Measurements from ENCODE around the gene RDH16.

Gene RDH16

GRCh38 chr12:56954958-56955355, 2.5 kb downstream of the RDH16 start:
- no peaks in the 10 kb centered on the region for H3K9me3 ChIP-seq (ENCODE audit: low read length)
- no peak for TF ChIP-seq EZH2 (IDR thresholded peaks at IDR 0.05; ENCODE audit: borderline replicate concordance, low read length)
- no peak for TF ChIP-seq CTCF (IDR thresholded peaks at IDR 0.05; ENCODE audit: low read length)
- no peak overlapping the region for H3K4me3 ChIP-seq (ENCODE audit: low read depth, low read length, poor library complexity, severe bottlenecking)
- no peaks in the 10 kb centered on the region for H3K4me1 ChIP-seq (ENCODE audit: insufficient read depth, low read length, severe bottlenecking)
- no peak overlapping the region for H2AFZ ChIP-seq (ENCODE audit: low read length)
- no peaks in the 10 kb centered on the region for H4K20me1 ChIP-seq (ENCODE audit: insufficient read depth, low read length)
- no peaks in the 10 kb centered on the region; the same call in 1 of the 2 replicates for H3K27me3 ChIP-seq (ENCODE audit: insufficient read depth, low read length)
- no peaks in the 10 kb centered on the region for H3F3A ChIP-seq (ENCODE audit: insufficient read depth, low read length)
- H3K36me3 ChIP-seq (ENCODE audit: insufficient read depth, low read length), result no peaks in the 10 kb centered on the region
- no peak overlapping the region for H3K4me2 ChIP-seq (ENCODE audit: low read length)
- H3K9ac ChIP-seq (ENCODE audit: low read length), result no peak overlapping the region
- H3K27ac ChIP-seq (ENCODE audit: low read depth, low read length, poor library complexity, severe bottlenecking), result no peak overlapping the region
- H3K9me2 ChIP-seq (ENCODE audit: low read depth, low read length), result no peaks in the 10 kb centered on the region
- H3K79me2 ChIP-seq (ENCODE audit: insufficient read depth, low read length), result no peaks in the 10 kb centered on the region

GRCh38 chr12:56954057-56954957, 3.1 kb downstream of the RDH16 start:
- Histone ChIP-seq H3F3A (ENCODE audit: insufficient read depth, low read length) (no peaks in the 10 kb centered on the region), H2AFZ (ENCODE audit: low read length) (no peak overlapping the region), H3K36me3 (ENCODE audit: insufficient read depth, low read length) (no peaks in the 10 kb centered on the region), H3K9me2 (ENCODE audit: low read depth, low read length) (no peaks in the 10 kb centered on the region), H3K9ac (ENCODE audit: low read length) (no peak overlapping the region), H3K4me1 (ENCODE audit: insufficient read depth, low read length, severe bottlenecking) (no peaks in the 10 kb centered on the region), H3K9me3 (ENCODE audit: low read length) (no peaks in the 10 kb centered on the region), H4K20me1 (ENCODE audit: insufficient read depth, low read length) (no peaks in the 10 kb centered on the region), H3K27ac (ENCODE audit: low read depth, low read length, poor library complexity, severe bottlenecking) (no peak overlapping the region), H3K79me2 (ENCODE audit: insufficient read depth, low read length) (no peaks in the 10 kb centered on the region), H3K4me3 (ENCODE audit: low read depth, low read length, poor library complexity, severe bottlenecking) (no peak overlapping the region), H3K27me3 (ENCODE audit: insufficient read depth, low read length) (no peaks in the 10 kb centered on the region; the same call in 1 of the 2 replicates), H3K4me2 (ENCODE audit: low read length) (no peak overlapping the region)
- TF ChIP-seq EZH2 (IDR thresholded peaks at IDR 0.05; ENCODE audit: borderline replicate concordance, low read length), result no peak
- TF ChIP-seq CTCF (IDR thresholded peaks at IDR 0.05; ENCODE audit: low read length), result no peak

GRCh38 chr12:56953314-56953713, 4.1 kb downstream of the RDH16 start:
- H3K4me1 ChIP-seq (ENCODE audit: insufficient read depth, low read length, severe bottlenecking), result no peaks in the 10 kb centered on the region
- no peak overlapping the region for H2AFZ ChIP-seq (ENCODE audit: low read length)
- no peak for TF ChIP-seq EZH2 (IDR thresholded peaks at IDR 0.05; ENCODE audit: borderline replicate concordance, low read length)
- TF ChIP-seq CTCF (IDR thresholded peaks at IDR 0.05; ENCODE audit: low read length), result no peak
- no peaks in the 10 kb centered on the region for H3K9me2 ChIP-seq (ENCODE audit: low read depth, low read length)
- H3K4me2 ChIP-seq (ENCODE audit: low read length), result no peak overlapping the region
- no peak overlapping the region for H3K9ac ChIP-seq (ENCODE audit: low read length)
- no peaks in the 10 kb centered on the region for H3K79me2 ChIP-seq (ENCODE audit: insufficient read depth, low read length)
- H3K27me3 ChIP-seq (ENCODE audit: insufficient read depth, low read length), result no peaks in the 10 kb centered on the region; the same call in 1 of the 2 replicates
- H3K4me3 ChIP-seq (ENCODE audit: low read depth, low read length, poor library complexity, severe bottlenecking), result no peak overlapping the region
- H3K27ac ChIP-seq (ENCODE audit: low read depth, low read length, poor library complexity, severe bottlenecking), result no peak overlapping the region
- no peaks in the 10 kb centered on the region for H3K9me3 ChIP-seq (ENCODE audit: low read length)
- no peaks in the 10 kb centered on the region for H4K20me1 ChIP-seq (ENCODE audit: insufficient read depth, low read length)
- no peaks in the 10 kb centered on the region for H3K36me3 ChIP-seq (ENCODE audit: insufficient read depth, low read length)
- H3F3A ChIP-seq (ENCODE audit: insufficient read depth, low read length), result no peaks in the 10 kb centered on the region

All from OCI-LY1 (cell line).